Measurements from ENCODE around the gene FRMD4A.

- TF ChIP-seq CTCF (IDR thresholded peaks at IDR 0.05) = no peak
- TF ChIP-seq EP300 (IDR thresholded peaks at IDR 0.05; ENCODE audit: borderline replicate concordance in 1 of 2, low read depth in 1 of 2, low read length in 1 of 2) = no peak
- TF ChIP-seq FOXM1 (IDR thresholded peaks at IDR 0.05; ENCODE audit: low read depth) = no peak
Measured at GRCh38 chr10:13788711-13789447, 541.8 kb downstream of the FRMD4A start.
